A549 (cell line): Measurements from ENCODE around the gene CCN5.
"Not testable (repeated sequence)": the region's sequence is repeated elsewhere in the genome, so short reads cannot be mapped to it uniquely, and the experiment has no call there.

ENCODE experiments used
- CTCF ChIP-seq: fragments of >200 bp; sonication (Bioruptor Twin); formaldehyde crosslinking; IDR thresholded peaks from 3 replicates; pipeline ENCODE4 v1.5.1; 2016
- EP300 ChIP-seq, 2 experiments: fragments of >200 bp; sonication (Bioruptor Twin); formaldehyde crosslinking; IDR thresholded peaks; 2 replicates in 1 of 2; 3 replicates in 1 of 2; pipeline ENCODE4 v1.6.1; 2016 to 2017
- MAX ChIP-seq: IDR thresholded peaks from 2 replicates; pipeline ENCODE4 v1.6.1; 2012
- PHF8 ChIP-seq: fragments of 200-600 bp; sonication (generic); IDR thresholded peaks from 2 replicates; pipeline ENCODE4 v1.6.1; 2016; ENCODE audit warnings: low read depth, mild to moderate bottlenecking, antibody characterized with exemption, moderate library complexity, borderline replicate concordance
- REST ChIP-seq: fragments of 200-600 bp; sonication (generic); IDR thresholded peaks from 2 replicates; pipeline ENCODE4 v1.6.1; 2016; ENCODE audit warnings: antibody characterized with exemption, mild to moderate bottlenecking, moderate library complexity
- USF2 ChIP-seq: fragments of 450-650 bp; IDR thresholded peaks from 2 replicates; pipeline ENCODE4 v1.6.1; 2014; ENCODE audit warnings: antibody characterized with exemption
- ZSCAN20 ChIP-seq: fragments of 250-450 bp; sonication (Bioruptor Pico); IDR thresholded peaks from 2 replicates; pipeline ENCODE4 v1.8.0; 2022; ENCODE audit warnings: mild to moderate bottlenecking, moderate library complexity

- not testable (repeated sequence) for TF ChIP-seq CTCF; ZSCAN20 (CRISPR knock-in tag); PHF8; EP300 (IDR thresholded peaks at IDR 0.05); REST; USF2; MAX
These were observed 44.3 kb upstream of the CCN5 start for GRCh38 chr20:44670851-44671250.
